SU-DHL-6 (cell line): ENCODE results near the gene PRF1.

Experiments
- H2AFZ ChIP-seq: fragments of 200-600 bp; sonication (generic); 2 replicates; pipeline ENCODE4 v1.6.1; 2014; ENCODE audit warnings: low read depth, mild to moderate bottlenecking, moderate library complexity, mixed read lengths, antibody characterized with exemption, low read length; ENCODE audit not compliant: severe bottlenecking
- H3F3A ChIP-seq: fragments of 200-600 bp; shearing (Covaris generic); 2 replicates; pipeline ENCODE4 v1.6.0; 2016; ENCODE audit warnings: antibody characterized with exemption, mild to moderate bottlenecking; ENCODE audit not compliant: insufficient read depth
- H3K27ac ChIP-seq: fragments of 200-600 bp; sonication (generic); 2 replicates; pipeline ENCODE4 v1.5.1; 2016; ENCODE audit warnings: low read depth, mild to moderate bottlenecking, low read length, moderate library complexity, mixed read lengths
- H3K27me3 ChIP-seq: fragments of 200-600 bp; sonication (generic), shearing (Covaris generic); 2 replicates; pipeline ENCODE4 v1.6.0; 2014; ENCODE audit warnings: mild to moderate bottlenecking, low read length
- H3K36me3 ChIP-seq: fragments of 200-600 bp; sonication (generic); 2 replicates; pipeline ENCODE4 v1.6.1; 2014; ENCODE audit warnings: mild to moderate bottlenecking, low read length, mixed read lengths
- H3K4me2 ChIP-seq: fragments of 300-600, 200-600 bp; shearing (Covaris generic), sonication (generic); 2 replicates; pipeline ENCODE4 v1.6.0; 2014; ENCODE audit warnings: low read length, low read depth, mild to moderate bottlenecking; ENCODE audit not compliant: poor library complexity, severe bottlenecking
- H3K4me3 ChIP-seq: fragments of 200-600 bp; sonication (generic); 2 replicates; pipeline ENCODE4 v1.5.1; 2014; ENCODE audit warnings: antibody characterized with exemption, low read length, mild to moderate bottlenecking, mixed read lengths; ENCODE audit not compliant: insufficient read depth, poor library complexity, severe bottlenecking
- H3K79me2 ChIP-seq: fragments of 200-600 bp; sonication (generic); 2 replicates; pipeline ENCODE4 v1.6.1; 2014; ENCODE audit warnings: mild to moderate bottlenecking, low read length, moderate library complexity; ENCODE audit not compliant: insufficient read depth
- H3K9ac ChIP-seq: fragments of 200-600 bp; sonication (generic); 2 replicates; pipeline ENCODE4 v1.7.0; 2014; ENCODE audit warnings: mild to moderate bottlenecking, low read length
- H3K9me2 ChIP-seq: fragments of 200-600 bp; sonication (generic); replicated peaks from 2 replicates; pipeline ENCODE4 v1.6.1; 2014; ENCODE audit warnings: low read length; ENCODE audit not compliant: insufficient read depth
- H3K9me3 ChIP-seq: fragments of 200-600 bp; sonication (generic); 2 replicates; pipeline ENCODE4 v1.6.1; 2014; ENCODE audit warnings: low read length, mixed read lengths; ENCODE audit not compliant: insufficient read depth
- H4K20me1 ChIP-seq: fragments of 200-600 bp; sonication (generic); 2 replicates; pipeline ENCODE4 v1.6.1; 2014; ENCODE audit warnings: low read depth, mild to moderate bottlenecking, antibody characterized with exemption, low read length, moderate library complexity, mixed read lengths
- EZH2phosphoT487 ChIP-seq: fragments of 200-600 bp; sonication (generic), shearing (Covaris generic); conservative IDR thresholded peaks from 2 replicates; pipeline ENCODE4 v1.6.1; 2018; ENCODE audit warnings: mild to moderate bottlenecking, antibody characterized with exemption, low read length, moderate library complexity, mixed read lengths
- TF ChIP-seq, protein P1 (sequence below): fragments of 200-600 bp; sonication (generic); IDR thresholded peaks from one replicate; pipeline ENCODE4 v1.5.1; 2017; ENCODE audit warnings: antibody characterized with exemption, mild to moderate bottlenecking, low read length, moderate library complexity; ENCODE audit not compliant: insufficient read depth, poor library complexity, severe bottlenecking

PRF1 gene

GRCh38 chr10:70595566-70596016 lies 7.0 kb downstream of the PRF1 start:
- Histone ChIP-seq H3F3A (no peaks in the 10 kb centered on the region), H3K27ac (no peak overlapping the region), H3K4me3 (no peak overlapping the region), H3K9me2 (no peaks in the 10 kb centered on the region), H4K20me1 (no peaks in the 10 kb centered on the region), H3K36me3 (no peaks in the 10 kb centered on the region), H2AFZ (no peak overlapping the region), H3K27me3 (no peaks in the 10 kb centered on the region), H3K4me2 (no peak overlapping the region), H3K9me3 (no peaks in the 10 kb centered on the region), H3K79me2 (no peaks in the 10 kb centered on the region), H3K9ac (no peak overlapping the region)
- TF ChIP-seq, protein P1, sequence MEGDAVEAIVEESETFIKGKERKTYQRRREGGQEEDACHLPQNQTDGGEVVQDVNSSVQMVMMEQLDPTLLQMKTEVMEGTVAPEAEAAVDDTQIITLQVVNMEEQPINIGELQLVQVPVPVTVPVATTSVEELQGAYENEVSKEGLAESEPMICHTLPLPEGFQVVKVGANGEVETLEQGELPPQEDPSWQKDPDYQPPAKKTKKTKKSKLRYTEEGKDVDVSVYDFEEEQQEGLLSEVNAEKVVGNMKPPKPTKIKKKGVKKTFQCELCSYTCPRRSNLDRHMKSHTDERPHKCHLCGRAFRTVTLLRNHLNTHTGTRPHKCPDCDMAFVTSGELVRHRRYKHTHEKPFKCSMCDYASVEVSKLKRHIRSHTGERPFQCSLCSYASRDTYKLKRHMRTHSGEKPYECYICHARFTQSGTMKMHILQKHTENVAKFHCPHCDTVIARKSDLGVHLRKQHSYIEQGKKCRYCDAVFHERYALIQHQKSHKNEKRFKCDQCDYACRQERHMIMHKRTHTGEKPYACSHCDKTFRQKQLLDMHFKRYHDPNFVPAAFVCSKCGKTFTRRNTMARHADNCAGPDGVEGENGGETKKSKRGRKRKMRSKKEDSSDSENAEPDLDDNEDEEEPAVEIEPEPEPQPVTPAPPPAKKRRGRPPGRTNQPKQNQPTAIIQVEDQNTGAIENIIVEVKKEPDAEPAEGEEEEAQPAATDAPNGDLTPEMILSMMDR, result no peak
- no peak for TF ChIP-seq EZH2phosphoT487

DNA sequence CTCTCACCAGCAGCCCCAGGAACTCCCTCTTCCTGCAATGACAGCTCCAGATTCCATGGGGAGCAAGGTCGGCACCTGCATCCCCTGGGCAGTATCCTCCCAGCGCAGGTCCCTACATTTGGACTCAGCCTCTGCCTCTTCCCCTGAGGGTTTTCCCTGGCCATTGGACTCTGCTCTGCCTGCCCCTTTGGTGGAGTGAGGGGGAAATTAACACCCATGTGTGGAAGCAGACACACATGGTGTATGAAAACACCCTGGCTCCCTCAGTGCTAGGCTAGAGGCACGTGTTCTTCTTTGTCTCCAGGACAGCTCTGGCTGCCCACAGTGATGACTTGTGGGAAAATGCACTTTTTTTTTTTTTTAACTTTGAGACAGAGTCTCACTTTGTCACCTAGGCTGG lies 8.4 kb downstream of the PRF1 start:
- no peak overlapping the region for H3K27ac ChIP-seq
- no peak overlapping the region for H3K4me3 ChIP-seq
- TF ChIP-seq EZH2phosphoT487, result no peak
- TF ChIP-seq, protein P1, result no peak
- H4K20me1 ChIP-seq, result no peaks in the 10 kb centered on the region
- no peaks in the 10 kb centered on the region for H3F3A ChIP-seq
- H2AFZ ChIP-seq, result no peak overlapping the region
- no peaks in the 10 kb centered on the region for H3K36me3 ChIP-seq
- no peaks in the 10 kb centered on the region for H3K27me3 ChIP-seq
- H3K4me2 ChIP-seq, result no peak overlapping the region
- no peak overlapping the region for H3K9ac ChIP-seq
- H3K9me3 ChIP-seq, result no peaks in the 10 kb centered on the region
- no peaks in the 10 kb centered on the region for H3K79me2 ChIP-seq
- H3K9me2 ChIP-seq, result no peaks in the 10 kb centered on the region

- Histone ChIP-seq H3K9ac (no peak overlapping the region), H3F3A (no peaks in the 10 kb centered on the region), H3K9me3 (no peaks in the 10 kb centered on the region), H4K20me1 (no peaks in the 10 kb centered on the region), H3K79me2 (no peaks in the 10 kb centered on the region), H3K4me3 (no peak overlapping the region), H3K36me3 (no peaks in the 10 kb centered on the region), H2AFZ (no peak overlapping the region), H3K9me2 (no peaks in the 10 kb centered on the region), H3K27me3 (no peaks in the 10 kb centered on the region), H3K27ac (no peak overlapping the region), H3K4me2 (no peak overlapping the region)
- TF ChIP-seq EZH2phosphoT487, result no peak
- TF ChIP-seq, protein P1, result no peak
These were observed 9.0 kb downstream of the PRF1 start for GRCh38 chr10:70593513-70593890.
